HepG2 (cell line): Measurements from ENCODE around the gene CMKLR1. TPM values are rescaled to one million over a fixed set of nuclear protein-coding genes. Genes with fewer than 3 reads are reported as not detected.

ENCODE experiments used
- ATAC-seq: fragments of 200-7000 bp; cut with Tn5 transposase; 3 replicates; pipeline ENCODE4 v1.9.1; 2020; ENCODE audit warnings: mild to moderate bottlenecking, moderate library complexity
- BruUV-seq: library from RNA; stranded (reverse); fragments of 400-500 nt; replicated peaks from 2 replicates; lab custom pipeline; 2021; lab: Mats Ljungman, UMichigan
- CTCF ChIA-PET: fragments of 300-600 bp; formaldehyde crosslinking; extraction: SDS; loops from one replicate; lab custom pipeline; 2021; ENCODE audit warnings: low total read pairs, inconsistent platforms, low intra/inter-chr PET ratio; lab: Yijun Ruan, JAX
- POLR2A ChIA-PET: fragments of 350-600 bp; sonication (Branson Sonifier 250); formaldehyde crosslinking; loops from one replicate; lab custom pipeline; 2020; ENCODE audit warnings: antibody characterized with exemption, inconsistent platforms; lab: Yijun Ruan, JAX
- DNase-seq: peaks from one replicate; pipeline ENCODE4 v3.0.0-alpha.2; 2015; ENCODE audit warnings: low spot score
- FAIRE-seq: peaks from 3 replicates; lab custom pipeline; 2011; peaks lifted over from hg19 to GRCh38; lab: Jason Lieb, UNC
- H2AFZ ChIP-seq: one replicate; pipeline ENCODE4 v1.6.1; 2011; ENCODE audit warnings: low read length, inconsistent platforms
- H3K27ac ChIP-seq: fragments of 300-600 bp; 3 replicates; pipeline ENCODE4 v1.8.0; 2011; ENCODE audit warnings: mixed run types, mild to moderate bottlenecking, mixed read lengths, low read length, inconsistent platforms; ENCODE audit not compliant: insufficient read depth; ENCODE audit errors: extremely low read length
- H3K27me3 ChIP-seq, 2 experiments: fragments of 200-600 bp in 1 of 2; 2 replicates in 1 of 2; 3 replicates in 1 of 2; pipeline versions ENCODE4 v1.6.0 to v1.8.0; 2011; ENCODE audit warnings: low read length in 2 of 2, mild to moderate bottlenecking in 2 of 2, moderate library complexity in 2 of 2, inconsistent platforms in 1 of 2; ENCODE audit not compliant: insufficient read depth in 2 of 2, control insufficient read depth in 1 of 2
- H3K36me3 ChIP-seq, 2 experiments: fragments of 200-600 bp in 1 of 2; replicated peaks in 1 of 2; 2 replicates in 1 of 2; 3 replicates in 1 of 2; pipeline versions ENCODE4 v1.5.1 to v1.8.0; 2011; ENCODE audit warnings: low read length in 2 of 2, inconsistent platforms in 1 of 2; ENCODE audit not compliant: insufficient read depth in 2 of 2, control insufficient read depth in 1 of 2
- H3K4me1 ChIP-seq: 2 replicates; pipeline ENCODE4 v1.5.1; 2012; ENCODE audit warnings: low read length, inconsistent platforms; ENCODE audit not compliant: insufficient read depth
- H3K4me2 ChIP-seq: 2 replicates; pipeline ENCODE4 v1.6.0; 2011; ENCODE audit warnings: low read depth, low read length, inconsistent platforms
- H3K4me3 ChIP-seq, 3 experiments: fragments of 200-600 bp in 1 of 3; sonication (generic), shearing (Covaris generic) in 1 of 3; replicated peaks in 1 of 3; 2 replicates each; pipeline ENCODE4 v1.5.1; 2011 to 2016; ENCODE audit warnings: low read length in 3 of 3, inconsistent platforms in 2 of 3, low read depth in 2 of 3, mild to moderate bottlenecking in 2 of 3, control low read depth in 1 of 3, mixed read lengths in 1 of 3; ENCODE audit not compliant: insufficient read depth in 1 of 3
- H3K79me2 ChIP-seq: one replicate; pipeline ENCODE4 v1.6.1; 2011; ENCODE audit warnings: low read length, inconsistent platforms; ENCODE audit not compliant: insufficient read depth
- H3K9ac ChIP-seq: 2 replicates; pipeline ENCODE4 v1.6.0; 2011; ENCODE audit warnings: mild to moderate bottlenecking, low read depth, low read length, inconsistent platforms; ENCODE audit not compliant: insufficient read depth
- H3K9me3 ChIP-seq: 2 replicates; pipeline ENCODE4 v1.5.1; 2012; ENCODE audit warnings: mild to moderate bottlenecking, low read length
- H4K20me1 ChIP-seq: 2 replicates; pipeline ENCODE4 v1.6.0; 2011; ENCODE audit warnings: inconsistent platforms, mild to moderate bottlenecking, low read length, moderate library complexity; ENCODE audit not compliant: insufficient read depth
- AGO1 ChIP-seq: fragments of 200-400 bp; formaldehyde crosslinking; IDR thresholded peaks from 2 replicates; pipeline ENCODE4 v1.6.1; 2017; ENCODE audit warnings: mild to moderate bottlenecking, low read depth, low read length, moderate library complexity; ENCODE audit not compliant: poor library complexity, severe bottlenecking
- BRF2 ChIP-seq: sonication (generic); formaldehyde crosslinking; IDR thresholded peaks from 2 replicates; pipeline ENCODE4 v1.8.1; 2022; ENCODE audit warnings: mild to moderate bottlenecking, missing genetic modification reagents
- ETV6 ChIP-seq: sonication (generic); formaldehyde crosslinking; conservative IDR thresholded peaks from 2 replicates; pipeline ENCODE4 v1.4.0; 2020; ENCODE audit warnings: missing genetic modification reagents
- FOXK1 ChIP-seq: sonication (generic); formaldehyde crosslinking; IDR thresholded peaks from 2 replicates; pipeline ENCODE4 v1.4.0; 2020; ENCODE audit warnings: low read depth, missing genetic modification reagents, borderline replicate concordance
- HOXA5 ChIP-seq: sonication (generic); formaldehyde crosslinking; IDR thresholded peaks from 2 replicates; pipeline ENCODE4 v1.4.0; 2020; ENCODE audit warnings: missing genetic modification reagents
- MED8 ChIP-seq: sonication (generic); formaldehyde crosslinking; IDR thresholded peaks from 2 replicates; pipeline ENCODE4 v1.8.1; 2023; ENCODE audit warnings: mild to moderate bottlenecking, missing genetic modification reagents; ENCODE audit not compliant: insufficient replicate concordance
- RAD21 ChIP-seq: fragments of 450-650 bp; formaldehyde crosslinking; IDR thresholded peaks from 2 replicates; pipeline ENCODE4 v1.5.0; 2020; ENCODE audit warnings: mild to moderate bottlenecking
- SNRNP70 ChIP-seq: fragments of 200-400 bp; formaldehyde crosslinking; IDR thresholded peaks from 2 replicates; pipeline ENCODE4 v1.6.1; 2017; ENCODE audit warnings: mild to moderate bottlenecking, low read depth, low read length, moderate library complexity
- SRF ChIP-seq: IDR thresholded peaks from 2 replicates; pipeline ENCODE4 v1.6.1; 2011; ENCODE audit warnings: mild to moderate bottlenecking, low read depth, low read length, moderate library complexity
- ZNF605 ChIP-seq: sonication (generic); formaldehyde crosslinking; IDR thresholded peaks from 2 replicates; pipeline ENCODE4 v1.8.0; 2022; ENCODE audit warnings: mild to moderate bottlenecking, missing genetic modification reagents
- WGBS: methylation state at CpG from one replicate; pipeline ENCODE4 v1.1.6; 2017; ENCODE audit warnings: low lambda C conversion rate; 5-methylcytosine and 5-hydroxymethylcytosine counted together
- in situ Hi-C: cut with HindIII; loops from 2 replicates; pipeline ENCODE4 v1.10.0; 2017; ENCODE audit warnings: low pct_unique_long_range_greater_than_20kb; ENCODE audit not compliant: extremely low pct_ligation_motif_present
- intact Hi-C: fragments of 100-400 bp; cut with micrococcal nuclease; formaldehyde crosslinking; loops from one replicate; pipeline ENCODE4 v1.10.0; 2022; ENCODE audit not compliant: unreplicated experiment
- polyA plus RNA-seq, 8 experiments: library from polyadenylated mRNA; depleted of rRNA in 3 of 8; stranded (reverse) in 7 of 8; unstranded in 1 of 8; fragments of >200 nt; fragmentation: Illumina TruSeq in 4 of 8; extraction: Trizol in 4 of 8; gene quantifications; 2 replicates each; pipeline versions ENCODE4 v1.2.1 to v1.2.3, GENCODE V29; 2011 to 2016; ENCODE audit warnings: low read depth in 4 of 8, missing spikeins in 1 of 8, mixed read lengths in 1 of 8; ENCODE audit not compliant: insufficient read depth in 1 of 8
- total RNA-seq, 5 experiments: library from RNA; depleted of rRNA; stranded (reverse); fragments of >200 nt; fragmentation: Illumina TruSeq; extraction: Trizol; gene quantifications; 2 replicates each; pipeline ENCODE4 v1.2.3, GENCODE V29; 2016; ENCODE audit warnings: low read depth in 1 of 5

CMKLR1 gene
- total and polyA plus RNA-seq, 2 of the 13 experiments (the other 11 are each of a cell fraction or from before 2014, with no cell fraction given) = not detected

- no TSS peak for BruUV-seq
- 45% methylated on average over 6 of the region's 6 CpGs for WGBS
- H3K4me1 ChIP-seq = no peaks in the 10 kb centered on the region
- H2AFZ ChIP-seq = no peak overlapping the region
- TF ChIP-seq MED8 (CRISPR knock-in tag) (no peak), HOXA5 (no peak), SRF (no peak), ZNF605 (no peak), RAD21 (no peak), SNRNP70 (no peak), AGO1 (no peak), BRF2 (CRISPR knock-in tag) (no peak), ETV6 (CRISPR knock-in tag) (no peak), FOXK1 (no peak)
- H3K36me3 ChIP-seq = no peaks in the 10 kb centered on the region
- H3K4me2 ChIP-seq = no peak overlapping the region
- no peaks in the 10 kb centered on the region for H3K79me2 ChIP-seq
- CTCF ChIA-PET = no interaction called here
- H3K9ac ChIP-seq = no peak overlapping the region
- intact Hi-C loops (no loop called here), in situ Hi-C loops (no loop called here)
- peaks cover 16% of the 10 kb centered on the region for H3K9me3 ChIP-seq
- FAIRE-seq = no peak
- H4K20me1 ChIP-seq = no peaks in the 10 kb centered on the region
- no peaks in the 10 kb centered on the region; a peak in 1 of 5 replicates for H3K27me3 ChIP-seq
- ATAC-seq = no peak
- POLR2A ChIA-PET = no interaction called here
- H3K4me3 ChIP-seq = no peak overlapping the region
- no peak for DNase-seq
- H3K27ac ChIP-seq = no peak overlapping the region
These were observed 32.8 kb upstream of the CMKLR1 start for GRCh38 chr12:108371801-108372344.
